Mesendoderm (in vitro differentiated cells): ENCODE results near the gene PFKL.
A peak's percentile ranks its signal among the peaks of the same experiment; 100 is the strongest.
"Not testable (repeated sequence)": the region's sequence is repeated elsewhere in the genome, so short reads cannot be mapped to it uniquely, and the experiment has no call there.

Experiments used
- DNase-seq: peaks from one replicate; pipeline ENCODE4 v3.0.0; 2013
- H2AK5ac ChIP-seq: 2 replicates; pipeline ENCODE4 v1.6.1; 2013; ENCODE audit warnings: low read length, inconsistent platforms
- H2BK120ac ChIP-seq: 2 replicates; pipeline ENCODE4 v1.6.1; 2013; ENCODE audit warnings: low read depth, mild to moderate bottlenecking, low read length, moderate library complexity, mixed read lengths
- H2BK15ac ChIP-seq: replicated peaks from 2 replicates; pipeline ENCODE4 v1.6.1; 2013; ENCODE audit warnings: low read depth, mild to moderate bottlenecking, moderate library complexity
- H2BK5ac ChIP-seq: 2 replicates; pipeline ENCODE4 v1.6.1; 2013; ENCODE audit warnings: low read length, inconsistent platforms
- H3K18ac ChIP-seq: 2 replicates; pipeline ENCODE4 v1.6.1; 2013; ENCODE audit warnings: mild to moderate bottlenecking, low read length, mixed read lengths
- H3K23ac ChIP-seq: one replicate; pipeline ENCODE4 v1.6.1; 2013; ENCODE audit warnings: low read length
- H3K27ac ChIP-seq: 2 replicates; pipeline ENCODE4 v1.5.1; 2013; ENCODE audit warnings: low read depth, mild to moderate bottlenecking, inconsistent platforms, low read length, moderate library complexity
- H3K27me3 ChIP-seq: 2 replicates; pipeline ENCODE4 v1.6.1; 2013; ENCODE audit warnings: low read length, control low read depth, mild to moderate bottlenecking, inconsistent platforms; ENCODE audit not compliant: insufficient read depth, poor library complexity
- H3K36me3 ChIP-seq: 2 replicates; pipeline ENCODE4 v1.6.1; 2013; ENCODE audit warnings: low read length, inconsistent platforms; ENCODE audit not compliant: control insufficient read depth, insufficient read depth
- H3K4ac ChIP-seq: one replicate; pipeline ENCODE4 v1.6.1; 2013; ENCODE audit warnings: low read depth, mild to moderate bottlenecking, low read length, moderate library complexity
- H3K4me1 ChIP-seq: 2 replicates; pipeline ENCODE4 v1.6.1; 2013; ENCODE audit warnings: low read depth, low read length, inconsistent platforms; ENCODE audit not compliant: control insufficient read depth
- H3K4me2 ChIP-seq: 2 replicates; pipeline ENCODE4 v1.6.1; 2013; ENCODE audit warnings: low read length
- H3K4me3 ChIP-seq: 2 replicates; pipeline ENCODE4 v1.5.1; 2013; ENCODE audit warnings: mild to moderate bottlenecking, low read length
- H3K56ac ChIP-seq: one replicate; pipeline ENCODE4 v1.6.1; 2013; ENCODE audit warnings: low read length
- H3K79me1 ChIP-seq: 2 replicates; pipeline ENCODE4 v1.6.1; 2013; ENCODE audit warnings: low read length, inconsistent platforms
- H3K79me2 ChIP-seq: 2 replicates; pipeline ENCODE4 v1.6.1; 2013; ENCODE audit warnings: mild to moderate bottlenecking, low read length; ENCODE audit not compliant: control insufficient read depth, insufficient read depth
- H3K9ac ChIP-seq: 2 replicates; pipeline ENCODE4 v1.6.1; 2013; ENCODE audit warnings: low read length, inconsistent platforms
- H4K5ac ChIP-seq: one replicate; pipeline ENCODE4 v1.6.1; 2013; ENCODE audit warnings: low read length
- H4K8ac ChIP-seq: one replicate; pipeline ENCODE4 v1.6.1; 2013; ENCODE audit warnings: low read depth, mild to moderate bottlenecking, control low read depth, low read length, moderate library complexity
- WGBS: extraction: QIAGEN DNeasy Blood & Tissue Kit; methylation state at CpG from one replicate; pipeline ENCODE4 v1.1.7; 2013; ENCODE audit warnings: low lambda C conversion rate, missing lambda C conversion rate; ENCODE audit not compliant: insufficient coverage; ENCODE audit errors: extremely low coverage; 5-methylcytosine and 5-hydroxymethylcytosine counted together

The PFKL gene

DNA sequence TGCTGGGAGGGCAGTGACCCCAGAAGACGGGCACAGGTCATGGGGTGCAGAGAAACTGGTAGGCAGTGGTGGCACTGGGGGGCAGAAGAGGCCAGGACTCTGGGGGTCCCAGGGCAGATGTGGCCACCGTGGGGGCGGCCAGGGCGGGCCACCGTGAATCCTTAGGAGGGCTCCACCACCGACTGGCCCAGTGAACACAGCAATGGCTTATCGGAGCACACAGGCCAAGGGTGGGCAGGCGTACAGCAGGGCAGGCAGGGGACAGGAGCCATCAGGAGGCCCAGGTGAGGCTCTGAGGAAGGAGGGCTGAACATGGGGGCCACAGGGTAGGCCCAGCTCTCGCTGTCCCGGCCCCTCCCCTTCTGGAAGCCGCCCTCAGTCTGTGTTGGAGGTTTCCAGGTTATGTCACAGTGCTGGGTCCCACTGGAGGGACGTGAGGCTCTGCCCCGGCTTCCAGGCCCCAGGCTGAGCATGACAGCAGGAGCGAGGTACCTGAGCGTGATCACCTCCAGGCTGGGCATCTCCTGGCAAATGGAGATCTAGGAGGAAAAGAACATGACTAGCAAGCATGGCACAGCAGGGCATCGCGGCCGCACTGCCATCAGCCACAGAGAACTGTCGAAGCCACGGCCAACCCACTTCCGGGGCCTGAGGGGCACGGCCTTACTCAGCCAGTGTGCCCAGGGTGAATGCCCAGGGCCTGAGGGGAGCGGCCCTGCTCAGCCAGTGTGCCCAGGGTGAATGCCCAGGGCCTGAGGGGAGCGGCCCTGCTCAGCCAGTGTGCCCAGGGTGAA, 35.6 kb downstream of the PFKL start:
- H2AK5ac ChIP-seq: no peak overlapping the region
- H2BK5ac ChIP-seq: no peak overlapping the region
- H3K79me2 ChIP-seq: no peaks in the 10 kb centered on the region
- no CpG with 5 or more reads among the region's 24 CpGs for WGBS
- H3K36me3 ChIP-seq: no peaks in the 10 kb centered on the region
- H3K79me1 ChIP-seq: no peaks in the 10 kb centered on the region
- H2BK120ac ChIP-seq: no peak overlapping the region
- H3K18ac ChIP-seq: no peak overlapping the region
- no peak overlapping the region for H3K4me3 ChIP-seq
- H3K27me3 ChIP-seq: no peaks in the 10 kb centered on the region
- DNase-seq: no peak
- H3K23ac ChIP-seq: no peak overlapping the region
- no peak overlapping the region for H3K4ac ChIP-seq
- H2BK15ac ChIP-seq: no peak overlapping the region
- no peak overlapping the region for H4K5ac ChIP-seq
- H3K56ac ChIP-seq: no peak overlapping the region
- H3K27ac ChIP-seq: no peak overlapping the region
- no peak overlapping the region for H3K9ac ChIP-seq
- no peak overlapping the region for H4K8ac ChIP-seq
- H3K4me1 ChIP-seq: peaks cover 7% of the 10 kb centered on the region
- H3K4me2 ChIP-seq: no peak overlapping the region

DNA sequence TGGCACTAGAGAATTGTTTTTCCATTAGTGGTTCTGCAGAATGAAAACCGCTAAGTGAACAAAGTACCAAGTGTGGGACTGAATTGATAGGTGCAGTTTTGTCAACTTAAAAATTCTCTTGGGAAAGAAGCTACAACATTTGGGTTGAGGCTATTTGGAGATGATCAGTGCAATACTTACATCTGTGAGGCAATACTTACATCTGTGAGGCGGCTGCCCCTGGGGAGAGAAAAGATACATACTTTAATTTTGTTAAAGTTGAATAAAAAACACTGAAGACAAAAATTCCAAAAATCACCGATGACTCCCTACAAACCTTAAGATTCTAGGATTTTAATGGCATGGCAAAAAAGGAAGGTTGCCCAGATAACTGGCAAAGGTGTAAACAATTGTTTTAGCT, 37.6 kb downstream of the PFKL start:
- Histone ChIP-seq H3K36me3 (no peaks in the 10 kb centered on the region), H3K79me1 (no peaks in the 10 kb centered on the region), H3K9ac (no peak overlapping the region), H2AK5ac (no peak overlapping the region), H4K8ac (no peak overlapping the region), H2BK15ac (no peak overlapping the region), H3K18ac (no peak overlapping the region), H3K4me2 (no peak overlapping the region), H4K5ac (no peak overlapping the region), H3K79me2 (no peaks in the 10 kb centered on the region), H3K4me3 (no peak overlapping the region), H3K4me1 (peaks cover 7% of the 10 kb centered on the region), H3K4ac (no peak overlapping the region), H3K23ac (no peak overlapping the region), H2BK5ac (no peak overlapping the region), H3K27ac (no peak overlapping the region), H2BK120ac (no peak overlapping the region), H3K27me3 (no peaks in the 10 kb centered on the region), H3K56ac (no peak overlapping the region)
- DNase-seq: no peak
- WGBS: no CpG with 5 or more reads among the region's 3 CpGs

GRCh38 chr21:44337941-44338895, 38.4 kb downstream of the PFKL start:
- H3K18ac ChIP-seq: no peak overlapping the region
- no peak overlapping the region for H4K5ac ChIP-seq
- no peak overlapping the region for H3K4me3 ChIP-seq
- no peak overlapping the region for H3K23ac ChIP-seq
- no peak overlapping the region for H2BK120ac ChIP-seq
- H3K27ac ChIP-seq: no peak overlapping the region
- peak overlapping the region; percentile 15 for H3K56ac ChIP-seq
- WGBS: no CpG with 5 or more reads among the region's 47 CpGs
- no peak overlapping the region for H4K8ac ChIP-seq
- H3K9ac ChIP-seq: peak overlapping the region; percentile 20
- DNase-seq: peak; percentile 80
- H2BK15ac ChIP-seq: no peak overlapping the region
- no peak overlapping the region for H2AK5ac ChIP-seq
- H3K27me3 ChIP-seq: no peaks in the 10 kb centered on the region
- no peaks in the 10 kb centered on the region for H3K79me1 ChIP-seq
- peak overlapping the region; percentile 56 for H3K4ac ChIP-seq
- H3K4me1 ChIP-seq: peaks cover 10% of the 10 kb centered on the region
- no peaks in the 10 kb centered on the region for H3K36me3 ChIP-seq
- no peaks in the 10 kb centered on the region for H3K79me2 ChIP-seq
- peak overlapping the region; percentile 10 for H3K4me2 ChIP-seq
- no peak overlapping the region for H2BK5ac ChIP-seq

- no CpG with 5 or more reads among the region's 90 CpGs for WGBS
- H2BK15ac ChIP-seq: no peak within 1 kb of the TSS
- peak; percentile 97 for DNase-seq
- H4K5ac ChIP-seq: peak within 1 kb of the TSS; percentile 68
- peaks cover 10% of the 10 kb centered on the region for H3K4me1 ChIP-seq
- H2AK5ac ChIP-seq: peak within 1 kb of the TSS; percentile 95
- peak within 1 kb of the TSS; percentile 87 for H2BK5ac ChIP-seq
- peak within 1 kb of the TSS; percentile 17 for H4K8ac ChIP-seq
- H3K79me2 ChIP-seq: no peaks in the 10 kb centered on the region
- no peak within 1 kb of the TSS for H2BK120ac ChIP-seq
- H3K36me3 ChIP-seq: no peaks in the 10 kb centered on the region
- peak within 1 kb of the TSS; percentile 94 for H3K18ac ChIP-seq
- H3K4ac ChIP-seq: peak within 1 kb of the TSS; percentile 90
- H3K23ac ChIP-seq: no peak within 1 kb of the TSS
- H3K4me2 ChIP-seq: peak within 1 kb of the TSS; percentile 98
- peak within 1 kb of the TSS; percentile 94 for H3K4me3 ChIP-seq
- peak within 1 kb of the TSS; percentile 98 for H3K56ac ChIP-seq
- H3K79me1 ChIP-seq: no peaks in the 10 kb centered on the region
- peak within 1 kb of the TSS; percentile 98 for H3K27ac ChIP-seq
- H3K27me3 ChIP-seq: no peaks in the 10 kb centered on the region
- peak within 1 kb of the TSS; percentile 98 for H3K9ac ChIP-seq
Measured at GRCh38 chr21:44338971-44339910, 39.4 kb downstream of the PFKL start, which contains the start of gene CFAP410. CFAP410 (minus strand) TSS chr21:44339390; CDS start chr21:44339194, 196 bp downstream.

- not testable (repeated sequence) for H3K9ac ChIP-seq
Measured at GRCh38 chr21:44341726-44342458, 42.0 kb downstream of the PFKL start.

More at GRCh38 chr21:44341726-44342458, 42.0 kb downstream of the PFKL start:
- WGBS: no CpG with 5 or more reads among the region's 12 CpGs
- Histone ChIP-seq H3K27ac (peak overlapping the region; percentile 79), H3K56ac (peak overlapping the region; percentile 91), H3K4me1 (peaks cover 16% of the 10 kb centered on the region), H3K4ac (peak overlapping the region; percentile 87), H2BK5ac (peak overlapping the region; percentile 95), H3K18ac (peak overlapping the region; percentile 32), H2BK120ac (peak overlapping the region; percentile 77)
- not testable (repeated sequence) for H2AK5ac ChIP-seq, H3K4me3 ChIP-seq, H2BK15ac ChIP-seq, H3K27me3 ChIP-seq, H3K23ac ChIP-seq, H3K79me2 ChIP-seq, H4K5ac ChIP-seq, H4K8ac ChIP-seq, H3K36me3 ChIP-seq, H3K79me1 ChIP-seq, H3K4me2 ChIP-seq
- peak; percentile 92 for DNase-seq
